ENCODE data around the gene EPAS1. TPM values are rescaled to one million over a fixed set of nuclear protein-coding genes. Genes with fewer than 3 reads are reported as not detected.

Gene EPAS1
- total and polyA plus RNA-seq, 2 of the 13 experiments (the other 11 are each of a cell fraction or from before 2014, with no cell fraction given) = 47.1 to 182 TPM

DNA sequence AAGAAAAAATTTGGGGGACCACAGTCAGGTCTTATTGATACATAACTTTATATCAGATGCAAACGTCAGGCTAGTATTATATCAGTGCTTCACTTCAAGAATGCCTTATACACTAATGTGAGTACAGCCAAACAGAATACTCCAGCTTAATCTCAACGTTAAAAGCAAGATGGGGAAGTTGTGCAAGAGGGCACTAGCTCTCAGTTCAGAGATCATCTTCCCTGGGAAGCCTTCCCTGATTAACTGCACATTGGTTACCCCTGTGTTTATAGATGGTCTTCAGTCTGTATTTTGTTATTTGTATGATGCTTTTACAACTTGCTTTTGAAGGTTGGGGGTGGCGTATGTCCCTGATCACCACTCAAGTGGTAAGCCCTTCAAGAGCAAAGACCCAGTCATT is 11.4 kb downstream of the EPAS1 start (continued):
- TF ChIP-seq ZNF703 (CRISPR knock-in tag; IDR thresholded peaks at IDR 0.05; ENCODE audit: borderline replicate concordance) = no peak
- peak; percentile 65; the same call in 1 of the 2 replicates for TF ChIP-seq HOXA3 (CRISPR knock-in tag; IDR thresholded peaks at IDR 0.05)
- no peak for TF ChIP-seq ZNF136 (CRISPR knock-in tag; IDR thresholded peaks at IDR 0.05; ENCODE audit: low read depth)
- TF ChIP-seq, protein P1, sequence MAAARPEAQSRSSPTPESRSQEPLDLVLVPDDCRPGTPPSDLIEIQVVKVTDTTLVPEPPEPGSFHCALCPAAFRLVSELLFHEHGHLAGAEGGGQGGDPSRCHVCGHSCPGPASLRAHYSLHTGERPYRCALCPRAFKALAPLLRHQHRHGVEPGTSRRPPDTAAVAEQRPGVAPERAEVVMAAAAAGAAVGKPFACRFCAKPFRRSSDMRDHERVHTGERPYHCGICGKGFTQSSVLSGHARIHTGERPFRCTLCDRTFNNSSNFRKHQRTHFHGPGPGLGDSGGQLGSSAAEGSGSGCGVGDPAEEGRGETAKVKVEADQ (CRISPR knock-in tag; IDR thresholded peaks at IDR 0.05; ENCODE audit: borderline replicate concordance) = no peak
- TF ChIP-seq ZNF547 (CRISPR knock-in tag; IDR thresholded peaks at IDR 0.05) = no peak
- no peak for TF ChIP-seq RBM39 (IDR thresholded peaks at IDR 0.05; ENCODE audit: low read depth, low read length, poor library complexity, severe bottlenecking)
- TF ChIP-seq HNRNPL (IDR thresholded peaks at IDR 0.05; ENCODE audit: low read depth, low read length) = no peak
- TF ChIP-seq GABPA (IDR thresholded peaks at IDR 0.05; ENCODE audit: low read depth, low read length) = no peak
- TF ChIP-seq GABPA (CRISPR knock-in tag; IDR thresholded peaks at IDR 0.05; ENCODE audit: low read depth) = 0 out of 2 replicates have a peak, but pooled peaks have one; percentile 8
- TF ChIP-seq ZNF777 (CRISPR knock-in tag; IDR thresholded peaks at IDR 0.05) = no peak
- no peak for TF ChIP-seq ZNF441 (CRISPR knock-in tag; IDR thresholded peaks at IDR 0.05; ENCODE audit: borderline replicate concordance)
- TF ChIP-seq SIX1 (CRISPR knock-in tag; IDR thresholded peaks at IDR 0.05; ENCODE audit: borderline replicate concordance) = peak; percentile 86; the same call in 1 of the 2 replicates
- TF ChIP-seq ZNF652 (CRISPR knock-in tag; IDR thresholded peaks at IDR 0.05; ENCODE audit: borderline replicate concordance, low read depth) = peak; percentile 34; the same call in 1 of the 2 replicates
- TF ChIP-seq ZSCAN20 (CRISPR knock-in tag; IDR thresholded peaks at IDR 0.05; ENCODE audit: borderline replicate concordance) = no peak
- TF ChIP-seq ZNF788 (CRISPR knock-in tag; IDR thresholded peaks at IDR 0.05; ENCODE audit: borderline replicate concordance) = peak; percentile 23; the same call in 1 of the 2 replicates
- peak; percentile 79 for TF ChIP-seq ZNF264 (CRISPR knock-in tag; IDR thresholded peaks at IDR 0.05)
- TF ChIP-seq NBN (conservative IDR thresholded peaks at IDR 0.05) = no peak
- peak; percentile 87 for TF ChIP-seq ZNF124 (CRISPR knock-in tag; IDR thresholded peaks at IDR 0.05)
- TF ChIP-seq HMG20A (CRISPR knock-in tag; IDR thresholded peaks at IDR 0.05; ENCODE audit: borderline replicate concordance) = peak; percentile 81
- 0 out of 2 replicates have a peak, but pooled peaks have one; percentile 73 for TF ChIP-seq ZNF557 (CRISPR knock-in tag; IDR thresholded peaks at IDR 0.05)
- no peak for TF ChIP-seq NONO (IDR thresholded peaks at IDR 0.05)
- TF ChIP-seq NONO (CRISPR knock-in tag; conservative IDR thresholded peaks at IDR 0.05) = peak; percentile 54
- no peak for TF ChIP-seq EED (CRISPR knock-in tag; IDR thresholded peaks at IDR 0.05)
- TF ChIP-seq, protein P2, sequence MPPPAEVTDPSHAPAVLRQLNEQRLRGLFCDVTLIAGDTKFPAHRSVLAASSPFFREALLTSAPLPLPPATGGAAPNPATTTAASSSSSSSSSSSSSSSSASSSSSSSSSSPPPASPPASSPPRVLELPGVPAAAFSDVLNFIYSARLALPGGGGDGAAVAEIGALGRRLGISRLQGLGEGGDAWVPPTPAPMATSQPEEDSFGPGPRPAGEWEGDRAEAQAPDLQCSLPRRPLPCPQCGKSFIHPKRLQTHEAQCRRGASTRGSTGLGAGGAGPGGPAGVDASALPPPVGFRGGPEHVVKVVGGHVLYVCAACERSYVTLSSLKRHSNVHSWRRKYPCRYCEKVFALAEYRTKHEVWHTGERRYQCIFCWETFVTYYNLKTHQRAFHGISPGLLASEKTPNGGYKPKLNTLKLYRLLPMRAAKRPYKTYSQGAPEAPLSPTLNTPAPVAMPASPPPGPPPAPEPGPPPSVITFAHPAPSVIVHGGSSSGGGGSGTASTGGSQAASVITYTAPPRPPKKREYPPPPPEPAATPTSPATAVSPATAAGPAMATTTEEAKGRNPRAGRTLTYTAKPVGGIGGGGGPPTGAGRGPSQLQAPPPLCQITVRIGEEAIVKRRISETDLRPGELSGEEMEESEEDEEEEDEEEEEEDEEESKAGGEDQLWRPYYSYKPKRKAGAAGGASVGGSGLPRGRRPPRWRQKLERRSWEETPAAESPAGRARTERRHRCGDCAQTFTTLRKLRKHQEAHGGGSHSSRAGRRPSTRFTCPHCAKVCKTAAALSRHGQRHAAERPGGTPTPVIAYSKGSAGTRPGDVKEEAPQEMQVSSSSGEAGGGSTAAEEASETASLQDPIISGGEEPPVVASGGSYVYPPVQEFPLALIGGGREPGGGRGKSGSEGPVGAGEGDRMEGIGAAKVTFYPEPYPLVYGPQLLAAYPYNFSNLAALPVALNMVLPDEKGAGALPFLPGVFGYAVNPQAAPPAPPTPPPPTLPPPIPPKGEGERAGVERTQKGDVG (CRISPR knock-in tag; IDR thresholded peaks at IDR 0.05; ENCODE audit: borderline replicate concordance) = no peak
- no peak for TF ChIP-seq YY1 (IDR thresholded peaks at IDR 0.05; ENCODE audit: insufficient read depth, insufficient replicate concordance, low read depth, low read length)
- TF ChIP-seq KAT8 (CRISPR knock-in tag; IDR thresholded peaks at IDR 0.05) = peak; percentile 47; the same call in 1 of the 2 replicates
- TF ChIP-seq, protein P3, sequence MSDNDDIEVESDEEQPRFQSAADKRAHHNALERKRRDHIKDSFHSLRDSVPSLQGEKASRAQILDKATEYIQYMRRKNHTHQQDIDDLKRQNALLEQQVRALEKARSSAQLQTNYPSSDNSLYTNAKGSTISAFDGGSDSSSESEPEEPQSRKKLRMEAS (IDR thresholded peaks at IDR 0.05) = peak; percentile 0; the same call in 1 of the 2 replicates
- TF ChIP-seq IRF2 (CRISPR knock-in tag; IDR thresholded peaks at IDR 0.05) = peak; percentile 81; the same call in 1 of the 2 replicates
- TF ChIP-seq U2AF2 (IDR thresholded peaks at IDR 0.05; ENCODE audit: low read depth, low read length) = no peak
- no peak for TF ChIP-seq ERF (CRISPR knock-in tag; IDR thresholded peaks at IDR 0.05)
- TF ChIP-seq ZNF430 (CRISPR knock-in tag; IDR thresholded peaks at IDR 0.05) = no peak
